Upper lobe of right lung (tissue), 1 donor: Measurements from ENCODE around the gene SMAD9. TPM values are rescaled to one million over a fixed set of nuclear protein-coding genes. Genes with fewer than 3 reads are reported as not detected.

ENCODE experiments used
- ATAC-seq: fragments of 200-7000 bp; cut with Tn5 transposase; one replicate; pipeline ENCODE4 v1.9.1; 2020; ENCODE audit warnings: mild to moderate bottlenecking, moderate library complexity
- DNase-seq: peaks from one replicate; pipeline ENCODE4 v3.0.0-alpha.2; 2020
- H3K27ac ChIP-seq: fragments of 200-600 bp; one replicate; pipeline ENCODE4 v1.8.0; 2022
- H3K27me3 ChIP-seq: fragments of 200-600 bp; one replicate; pipeline ENCODE4 v1.8.0; 2022; ENCODE audit warnings: mild to moderate bottlenecking
- H3K36me3 ChIP-seq: fragments of 200-600 bp; one replicate; pipeline ENCODE4 v1.8.0; 2022
- H3K4me1 ChIP-seq: fragments of 200-600 bp; one replicate; pipeline ENCODE4 v1.8.0; 2022
- H3K4me3 ChIP-seq: fragments of 200-600 bp; one replicate; pipeline ENCODE4 v1.8.0; 2022; ENCODE audit warnings: mild to moderate bottlenecking
- H3K9me3 ChIP-seq: fragments of 200-600 bp; one replicate; pipeline ENCODE4 v1.8.0; 2022
- CTCF ChIP-seq: fragments of 200-600 bp; IDR thresholded peaks from one replicate; pipeline ENCODE4 v1.8.0; 2022; ENCODE audit warnings: antibody characterized with exemption
- intact Hi-C: fragments of 100-400 bp; cut with DNase I; formaldehyde crosslinking; loops from one replicate; pipeline ENCODE4 v1.11.0; 2022
- total RNA-seq: library from RNA; stranded (reverse); fragmentation: NEBNext Ultra II Directional; extraction: Animal tissue kit (Norgen Biotek cat#: 25700); gene quantifications from one replicate; pipeline ENCODE4 v1.2.1, GENCODE V29; 2021
- donor health status: DM: no; HTN: yes; CAD: no; lungs with severe emphysema.

The SMAD9 gene
- total RNA-seq, 1 donor from 2014 or later, result 21.5 TPM

GRCh38 chr13:36875431-36875830, 44.6 kb downstream of the SMAD9 start:
- Histone ChIP-seq H3K9me3 (no peaks in the 10 kb centered on the region), H3K27me3 (no peaks in the 10 kb centered on the region), H3K4me1 (no peaks in the 10 kb centered on the region), H3K27ac (no peak overlapping the region), H3K4me3 (no peak overlapping the region), H3K36me3 (peaks cover 7% of the 10 kb centered on the region)
- TF ChIP-seq CTCF, result no peak
- intact Hi-C loops, result no loop called here
- DNase-seq, result no peak
- no peak for ATAC-seq

- DNase-seq (no peak), ATAC-seq (peak; percentile 41)
- no peak for TF ChIP-seq CTCF
- Histone ChIP-seq H3K4me3 (no peak overlapping the region), H3K27me3 (no peaks in the 10 kb centered on the region), H3K9me3 (no peaks in the 10 kb centered on the region), H3K4me1 (no peaks in the 10 kb centered on the region), H3K27ac (no peak overlapping the region), H3K36me3 (peaks cover 7% of the 10 kb centered on the region)
- intact Hi-C loops, result no loop called here
Measured at GRCh38 chr13:36872621-36873020, 47.4 kb downstream of the SMAD9 start.

GRCh38 chr13:36870050-36870692, 49.9 kb downstream of the SMAD9 start:
- Histone ChIP-seq H3K4me1 (no peaks in the 10 kb centered on the region), H3K4me3 (no peak overlapping the region), H3K27me3 (no peaks in the 10 kb centered on the region), H3K27ac (no peak overlapping the region), H3K36me3 (peaks cover 7% of the 10 kb centered on the region), H3K9me3 (no peaks in the 10 kb centered on the region)
- ATAC-seq (peak; percentile 39), DNase-seq (no peak)
- intact Hi-C loops, result no loop called here
- TF ChIP-seq CTCF, result no peak

- no peaks in the 10 kb centered on the region for H3K27me3 ChIP-seq
- DNase-seq (no peak), ATAC-seq (no peak)
- no peak for TF ChIP-seq CTCF
- no peak overlapping the region for H3K4me3 ChIP-seq
- H3K4me1 ChIP-seq, result no peaks in the 10 kb centered on the region
- H3K36me3 ChIP-seq, result no peaks in the 10 kb centered on the region
- intact Hi-C loops, result no loop called here
- no peaks in the 10 kb centered on the region for H3K9me3 ChIP-seq
- no peak overlapping the region for H3K27ac ChIP-seq
Measured at GRCh38 chr13:36866232-36866631, 53.8 kb downstream of the SMAD9 start.

- Histone ChIP-seq H3K27me3 (no peaks in the 10 kb centered on the region), H3K9me3 (no peaks in the 10 kb centered on the region), H3K4me3 (no peak overlapping the region), H3K36me3 (no peaks in the 10 kb centered on the region), H3K4me1 (no peaks in the 10 kb centered on the region), H3K27ac (no peak overlapping the region)
- intact Hi-C loops, result no loop called here
- ATAC-seq (no peak), DNase-seq (no peak)
- no peak for TF ChIP-seq CTCF
Measured at GRCh38 chr13:36865265-36865664, 54.8 kb downstream of the SMAD9 start.

GRCh38 chr13:36862722-36863121, 57.3 kb downstream of the SMAD9 start:
- Histone ChIP-seq H3K4me3 (no peak overlapping the region), H3K4me1 (no peaks in the 10 kb centered on the region), H3K27me3 (no peaks in the 10 kb centered on the region), H3K27ac (peak overlapping the region; percentile 42), H3K9me3 (no peaks in the 10 kb centered on the region), H3K36me3 (no peaks in the 10 kb centered on the region)
- TF ChIP-seq CTCF, result no peak
- intact Hi-C loops, result no loop called here
- no peak for DNase-seq
- ATAC-seq, result no peak
